BJ (cell line): Measurements from ENCODE around the gene SCP2. TPM values are rescaled to one million over a fixed set of nuclear protein-coding genes. Genes with fewer than 3 reads are reported as not detected.

Experiments
- CTCF ChIA-PET: fragments of 350-600 bp; formaldehyde crosslinking; extraction: SDS; loops from one replicate; lab custom pipeline; 2021; ENCODE audit warnings: antibody characterized with exemption, inconsistent platforms; lab: Yijun Ruan, JAX
- POLR2A ChIA-PET: fragments of 300-600 bp; sonication (Branson Sonifier 250); formaldehyde crosslinking; extraction: SDS; loops from one replicate; lab custom pipeline; 2021; ENCODE audit warnings: antibody characterized with exemption; lab: Charles Lee
- DNase-seq: peaks from one replicate; pipeline ENCODE4 v3.0.0-alpha.2; 2011; ENCODE audit warnings: low read depth
- H3K27me3 ChIP-seq: 2 replicates; pipeline ENCODE4 v1.6.0; 2011; ENCODE audit warnings: low read length; ENCODE audit not compliant: control insufficient read depth, insufficient read depth
- H3K36me3 ChIP-seq: 2 replicates; pipeline ENCODE4 v1.5.1; 2011; ENCODE audit warnings: low read length; ENCODE audit not compliant: control insufficient read depth, insufficient read depth
- H3K4me3 ChIP-seq: 2 replicates; pipeline ENCODE4 v1.5.1; 2011; ENCODE audit warnings: low read depth, mild to moderate bottlenecking, control low read depth, low read length
- polyA plus RNA-seq: library from polyadenylated mRNA; depleted of rRNA; stranded (reverse); fragments of >200 nt; gene quantifications from 2 replicates; pipeline ENCODE4 v1.2.3, GENCODE V29; 2011
- TF ChIP-seq, protein P1 (sequence below): IDR thresholded peaks from 2 replicates; pipeline ENCODE4 v1.5.1; 2011; ENCODE audit warnings: low read depth, mild to moderate bottlenecking, control low read depth, inconsistent platforms, low read length, moderate library complexity; ENCODE audit not compliant: insufficient read depth

Gene SCP2
- polyA plus RNA-seq, 1 experiment: 50.0 TPM

DNA sequence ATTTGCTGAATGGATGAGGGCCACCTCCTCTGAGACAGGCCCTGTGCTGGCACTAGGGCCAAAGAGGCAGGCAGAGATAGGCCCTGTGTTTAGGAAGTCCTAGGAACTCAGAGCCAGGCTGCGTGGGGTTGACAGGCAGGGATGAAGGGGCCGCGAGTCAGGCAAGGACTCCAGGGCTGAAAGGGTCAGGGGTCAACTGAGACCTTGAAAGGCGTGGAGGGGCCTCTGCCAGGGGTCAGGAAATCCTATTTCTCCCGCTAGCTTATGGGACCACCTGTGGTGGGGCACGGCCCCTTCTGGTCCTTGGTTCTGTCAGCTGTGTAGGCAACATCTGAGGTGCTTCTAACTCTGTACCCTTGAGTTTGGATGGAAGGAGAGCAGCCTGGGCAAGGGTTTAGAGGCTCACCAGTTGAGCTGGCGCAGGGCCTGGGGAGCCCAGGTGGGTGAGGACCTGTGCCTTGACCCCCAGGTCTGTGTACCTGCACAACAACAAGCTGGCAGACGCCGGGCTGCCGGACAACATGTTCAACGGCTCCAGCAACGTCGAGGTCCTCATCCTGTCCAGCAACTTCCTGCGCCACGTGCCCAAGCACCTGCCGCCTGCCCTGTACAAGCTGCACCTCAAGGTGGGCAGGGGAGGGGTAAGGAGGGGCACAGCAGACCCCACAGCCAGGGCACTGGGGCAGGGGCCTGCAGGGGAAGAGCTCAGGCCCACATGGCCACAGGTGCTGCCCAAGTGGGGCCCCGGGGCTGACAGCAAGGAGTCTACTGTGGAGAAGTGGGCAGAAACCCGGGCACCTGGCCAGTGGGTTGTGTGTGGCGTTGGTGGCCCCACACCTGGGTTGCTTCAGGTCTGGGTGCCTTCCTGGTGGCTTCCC lies 149.9 kb downstream of the SCP2 start:
- TF ChIP-seq, protein P1, sequence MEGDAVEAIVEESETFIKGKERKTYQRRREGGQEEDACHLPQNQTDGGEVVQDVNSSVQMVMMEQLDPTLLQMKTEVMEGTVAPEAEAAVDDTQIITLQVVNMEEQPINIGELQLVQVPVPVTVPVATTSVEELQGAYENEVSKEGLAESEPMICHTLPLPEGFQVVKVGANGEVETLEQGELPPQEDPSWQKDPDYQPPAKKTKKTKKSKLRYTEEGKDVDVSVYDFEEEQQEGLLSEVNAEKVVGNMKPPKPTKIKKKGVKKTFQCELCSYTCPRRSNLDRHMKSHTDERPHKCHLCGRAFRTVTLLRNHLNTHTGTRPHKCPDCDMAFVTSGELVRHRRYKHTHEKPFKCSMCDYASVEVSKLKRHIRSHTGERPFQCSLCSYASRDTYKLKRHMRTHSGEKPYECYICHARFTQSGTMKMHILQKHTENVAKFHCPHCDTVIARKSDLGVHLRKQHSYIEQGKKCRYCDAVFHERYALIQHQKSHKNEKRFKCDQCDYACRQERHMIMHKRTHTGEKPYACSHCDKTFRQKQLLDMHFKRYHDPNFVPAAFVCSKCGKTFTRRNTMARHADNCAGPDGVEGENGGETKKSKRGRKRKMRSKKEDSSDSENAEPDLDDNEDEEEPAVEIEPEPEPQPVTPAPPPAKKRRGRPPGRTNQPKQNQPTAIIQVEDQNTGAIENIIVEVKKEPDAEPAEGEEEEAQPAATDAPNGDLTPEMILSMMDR: no peak
- H3K36me3 ChIP-seq: peaks cover 44% of the 10 kb centered on the region
- ChIA-PET POLR2A (interaction anchor here (0.6 kb wide), 1 partner anchor 13 kb away, joined by 3 read pairs; no protein-coding TSS in a partner anchor), CTCF (no interaction called here)
- H3K4me3 ChIP-seq: no peak overlapping the region
- no peaks in the 10 kb centered on the region for H3K27me3 ChIP-seq
- no peak for DNase-seq

DNA sequence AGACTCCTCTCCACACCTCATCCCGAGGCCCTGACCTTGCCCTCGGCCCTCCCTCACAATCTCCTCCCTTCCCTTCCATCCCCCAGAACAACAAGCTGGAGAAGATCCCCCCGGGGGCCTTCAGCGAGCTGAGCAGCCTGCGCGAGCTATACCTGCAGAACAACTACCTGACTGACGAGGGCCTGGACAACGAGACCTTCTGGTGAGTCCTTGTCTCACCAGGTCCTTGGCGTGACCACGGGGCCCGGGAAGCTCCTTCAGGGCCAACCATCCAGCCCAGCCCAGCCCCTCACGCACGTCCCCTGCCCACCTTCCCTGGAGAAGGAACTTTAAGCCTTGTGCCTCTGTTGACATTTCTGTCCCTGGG lies 150.5 kb downstream of the SCP2 start:
- TF ChIP-seq, protein P1: no peak
- Histone ChIP-seq H3K27me3 (no peaks in the 10 kb centered on the region), H3K36me3 (peaks cover 48% of the 10 kb centered on the region), H3K4me3 (no peak overlapping the region)
- ChIA-PET POLR2A (interaction anchor here (0.6 kb wide), 1 partner anchor 13 kb away, joined by 3 read pairs; no protein-coding TSS in a partner anchor), CTCF (no interaction called here)
- DNase-seq: no peak

DNA sequence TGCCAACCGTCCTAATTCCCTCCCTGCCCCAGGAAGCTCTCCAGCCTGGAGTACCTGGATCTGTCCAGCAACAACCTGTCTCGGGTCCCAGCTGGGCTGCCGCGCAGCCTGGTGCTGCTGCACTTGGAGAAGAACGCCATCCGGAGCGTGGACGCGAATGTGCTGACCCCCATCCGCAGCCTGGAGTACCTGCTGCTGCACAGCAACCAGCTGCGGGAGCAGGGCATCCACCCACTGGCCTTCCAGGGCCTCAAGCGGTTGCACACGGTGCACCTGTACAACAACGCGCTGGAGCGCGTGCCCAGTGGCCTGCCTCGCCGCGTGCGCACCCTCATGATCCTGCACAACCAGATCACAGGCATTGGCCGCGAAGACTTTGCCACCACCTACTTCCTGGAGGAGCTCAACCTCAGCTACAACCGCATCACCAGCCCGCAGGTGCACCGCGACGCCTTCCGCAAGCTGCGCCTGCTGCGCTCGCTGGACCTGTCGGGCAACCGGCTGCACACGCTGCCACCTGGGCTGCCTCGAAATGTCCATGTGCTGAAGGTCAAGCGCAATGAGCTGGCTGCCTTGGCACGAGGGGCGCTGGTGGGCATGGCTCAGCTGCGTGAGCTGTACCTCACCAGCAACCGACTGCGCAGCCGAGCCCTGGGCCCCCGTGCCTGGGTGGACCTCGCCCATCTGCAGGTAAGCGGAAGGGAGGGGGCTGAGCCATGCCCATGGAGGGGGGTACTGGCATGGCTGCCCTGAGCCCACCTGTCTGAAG lies 151.4 kb downstream of the SCP2 start:
- peaks cover 56% of the 10 kb centered on the region for H3K36me3 ChIP-seq
- no peaks in the 10 kb centered on the region for H3K27me3 ChIP-seq
- ChIA-PET CTCF (interaction anchor here (0.8 to 1.4 kb wide), 3 partner anchors 15 to 94 kb away, joined by 3 read pairs; no protein-coding TSS in a partner anchor), POLR2A (no interaction called here)
- H3K4me3 ChIP-seq: no peak overlapping the region
- TF ChIP-seq, protein P1: no peak
- DNase-seq: no peak

DNA sequence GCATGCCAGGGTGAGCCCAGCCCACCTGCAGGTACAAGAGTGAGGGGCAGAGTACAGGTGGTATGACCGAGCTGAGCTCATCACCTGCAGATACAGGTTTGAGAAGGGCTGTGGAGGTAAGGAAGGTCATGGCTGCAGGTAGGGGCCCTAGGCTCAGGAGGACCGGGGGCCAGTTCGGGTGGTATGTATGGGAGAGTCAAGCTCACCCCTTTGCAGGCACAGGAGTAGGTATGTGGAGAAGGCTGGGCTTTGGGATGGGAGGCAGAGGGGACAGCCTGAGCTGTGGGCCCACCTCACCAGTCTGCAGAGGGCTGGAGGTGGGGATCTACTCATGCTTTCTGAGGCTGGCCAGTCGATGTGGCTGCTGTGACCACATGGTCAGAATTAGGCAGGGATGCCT lies 152.2 kb downstream of the SCP2 start:
- H3K36me3 ChIP-seq: peaks cover 63% of the 10 kb centered on the region
- no peak overlapping the region for H3K4me3 ChIP-seq
- ChIA-PET POLR2A (no interaction called here), CTCF (interaction anchor here (0.8 to 1.4 kb wide), 3 partner anchors 16 to 93 kb away, joined by 3 read pairs; no protein-coding TSS in a partner anchor)
- DNase-seq: no peak
- no peaks in the 10 kb centered on the region for H3K27me3 ChIP-seq
- TF ChIP-seq, protein P1: no peak

DNA sequence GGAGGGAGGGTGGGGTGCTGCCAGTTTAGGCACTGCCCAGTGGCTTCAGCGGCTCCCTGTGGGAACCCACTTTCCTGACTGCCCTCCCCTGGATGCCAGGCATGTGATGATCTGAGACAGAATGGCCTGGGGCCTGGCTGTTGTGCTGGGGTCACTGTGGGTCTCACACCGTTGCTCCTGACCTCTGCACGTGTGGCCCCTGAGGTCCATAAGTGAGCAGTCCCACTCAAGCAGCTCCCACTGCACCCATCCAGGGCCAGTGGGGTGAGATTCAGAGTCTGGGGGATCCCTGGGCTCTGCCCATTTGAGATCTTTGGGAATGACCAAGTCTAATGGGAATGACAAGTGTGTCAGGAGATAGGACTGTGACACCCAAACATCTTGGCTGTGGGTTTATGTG lies 153.0 kb downstream of the SCP2 start:
- POLR2A ChIA-PET: no interaction called here
- DNase-seq: no peak

More for the DNA sequence above, 153.0 kb downstream of the SCP2 start:
- Histone ChIP-seq H3K4me3 (no peak overlapping the region), H3K27me3 (no peaks in the 10 kb centered on the region), H3K36me3 (peaks cover 66% of the 10 kb centered on the region)
- TF ChIP-seq, protein P1: no peak
- CTCF ChIA-PET: interaction anchor here (0.6 to 1.2 kb wide), 2 partner anchors 11 to 32 kb away, joined by 3 read pairs; no protein-coding TSS in a partner anchor
